GM12865 (cell line): Measurements from ENCODE around the gene DCTN1.

ENCODE experiments used
- DNase-seq: peaks from one replicate; pipeline ENCODE4 v3.0.0; 2010; ENCODE audit warnings: low read depth
- H3K4me3 ChIP-seq: 2 replicates; pipeline ENCODE4 v1.5.1; 2011; ENCODE audit warnings: mild to moderate bottlenecking, low read depth, low read length, control low read depth
- CTCF ChIP-seq: IDR thresholded peaks from 2 replicates; pipeline ENCODE4 v1.5.1; 2011; ENCODE audit warnings: low read length, control low read depth, low read depth, inconsistent platforms; ENCODE audit not compliant: insufficient read depth; ENCODE audit errors: missing control alignments

Gene DCTN1

GRCh38 chr2:74373221-74373676 lies 6.9 kb downstream of the DCTN1 start:
- TF ChIP-seq CTCF: no peak
- DNase-seq: no peak
- H3K4me3 ChIP-seq: no peak overlapping the region

- no peak overlapping the region for H3K4me3 ChIP-seq
- no peak for DNase-seq
- no peak for TF ChIP-seq CTCF
Observed at GRCh38 chr2:74372674-74373073, 7.4 kb downstream of the DCTN1 start.

- H3K4me3 ChIP-seq: no peak overlapping the region
- no peak for TF ChIP-seq CTCF
- DNase-seq: no peak
Observed at GRCh38 chr2:74371421-74371820, 8.7 kb downstream of the DCTN1 start.

- TF ChIP-seq CTCF: no peak
- no peak for DNase-seq
- H3K4me3 ChIP-seq: no peak overlapping the region
Observed at GRCh38 chr2:74369976-74370375, 10.1 kb downstream of the DCTN1 start.

- DNase-seq: no peak
Observed at GRCh38 chr2:74368499-74368898, 11.6 kb downstream of the DCTN1 start.

GRCh38 chr2:74367789-74368188 lies 12.3 kb downstream of the DCTN1 start:
- H3K4me3 ChIP-seq: no peak overlapping the region
- DNase-seq: no peak
- no peak for TF ChIP-seq CTCF

More at GRCh38 chr2:74368499-74368898, 11.6 kb downstream of the DCTN1 start:
- H3K4me3 ChIP-seq: no peak overlapping the region
- no peak for TF ChIP-seq CTCF

- no peak for TF ChIP-seq CTCF
- no peak overlapping the region for H3K4me3 ChIP-seq
- no peak for DNase-seq
Observed at GRCh38 chr2:74366036-74366435, 14.1 kb downstream of the DCTN1 start.
